ENCODE data around the gene GATA5.

- no peak for TF ChIP-seq CTCF (IDR thresholded peaks at IDR 0.05)
- TF ChIP-seq POLR2A (IDR thresholded peaks at IDR 0.05) = no peak
These were observed 44.8 kb downstream of the GATA5 start for GRCh38 chr20:62430866-62431447.
